ENCODE measurements around the gene LPAR2.

Gene LPAR2

DNA sequence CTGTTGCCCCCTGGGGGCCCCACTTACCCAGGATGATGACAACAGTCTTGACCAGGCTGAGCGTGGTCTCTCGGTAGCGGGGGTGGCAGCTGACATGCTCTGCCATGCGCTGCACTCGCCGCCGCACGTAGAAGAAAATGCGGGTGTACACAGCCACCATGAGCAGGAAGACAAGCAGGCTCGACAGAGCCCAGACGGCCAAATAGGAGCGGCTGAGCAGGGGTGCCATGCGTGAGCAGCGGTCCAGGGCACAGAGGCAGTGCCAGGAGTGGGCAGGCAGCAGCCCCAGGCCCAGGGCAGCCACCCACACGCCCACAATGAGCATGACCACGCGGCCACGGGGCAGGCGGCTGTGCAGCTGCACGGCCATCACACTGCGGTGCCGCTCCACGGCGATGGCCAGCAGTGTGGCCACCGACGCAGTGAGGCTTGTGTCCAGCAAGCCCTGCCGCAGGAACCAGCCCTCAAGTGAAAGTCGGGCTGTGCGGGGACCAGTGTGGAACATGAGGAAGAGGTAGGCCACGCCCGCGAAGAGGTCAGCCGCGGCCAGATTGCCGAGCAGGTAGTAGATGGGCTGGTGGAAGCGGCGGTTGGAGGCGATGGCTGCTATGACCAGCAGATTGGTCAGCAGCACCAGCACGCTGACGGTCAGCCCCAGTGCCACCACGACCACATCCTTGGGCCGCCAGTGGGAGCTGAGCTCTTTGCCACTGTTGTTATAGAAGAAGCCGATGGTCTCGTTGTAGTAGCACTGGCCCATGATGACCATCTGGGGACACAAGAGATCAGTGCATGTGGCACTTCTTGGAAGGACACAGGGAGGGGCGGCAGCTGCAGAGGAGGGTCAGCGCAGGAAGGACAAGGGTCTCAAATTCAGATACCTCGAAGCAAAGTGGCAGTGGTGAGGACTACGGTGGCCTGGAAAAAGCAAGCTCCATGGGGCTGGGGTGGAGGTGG, 1.2 kb downstream of the LPAR2 start:
- DNase-seq (ENCODE audit: low spot score), result no peak
- TF ChIP-seq, protein P1, sequence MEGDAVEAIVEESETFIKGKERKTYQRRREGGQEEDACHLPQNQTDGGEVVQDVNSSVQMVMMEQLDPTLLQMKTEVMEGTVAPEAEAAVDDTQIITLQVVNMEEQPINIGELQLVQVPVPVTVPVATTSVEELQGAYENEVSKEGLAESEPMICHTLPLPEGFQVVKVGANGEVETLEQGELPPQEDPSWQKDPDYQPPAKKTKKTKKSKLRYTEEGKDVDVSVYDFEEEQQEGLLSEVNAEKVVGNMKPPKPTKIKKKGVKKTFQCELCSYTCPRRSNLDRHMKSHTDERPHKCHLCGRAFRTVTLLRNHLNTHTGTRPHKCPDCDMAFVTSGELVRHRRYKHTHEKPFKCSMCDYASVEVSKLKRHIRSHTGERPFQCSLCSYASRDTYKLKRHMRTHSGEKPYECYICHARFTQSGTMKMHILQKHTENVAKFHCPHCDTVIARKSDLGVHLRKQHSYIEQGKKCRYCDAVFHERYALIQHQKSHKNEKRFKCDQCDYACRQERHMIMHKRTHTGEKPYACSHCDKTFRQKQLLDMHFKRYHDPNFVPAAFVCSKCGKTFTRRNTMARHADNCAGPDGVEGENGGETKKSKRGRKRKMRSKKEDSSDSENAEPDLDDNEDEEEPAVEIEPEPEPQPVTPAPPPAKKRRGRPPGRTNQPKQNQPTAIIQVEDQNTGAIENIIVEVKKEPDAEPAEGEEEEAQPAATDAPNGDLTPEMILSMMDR (IDR thresholded peaks at IDR 0.05; ENCODE audit: extremely low read depth, missing control alignments), result no peak

DNA sequence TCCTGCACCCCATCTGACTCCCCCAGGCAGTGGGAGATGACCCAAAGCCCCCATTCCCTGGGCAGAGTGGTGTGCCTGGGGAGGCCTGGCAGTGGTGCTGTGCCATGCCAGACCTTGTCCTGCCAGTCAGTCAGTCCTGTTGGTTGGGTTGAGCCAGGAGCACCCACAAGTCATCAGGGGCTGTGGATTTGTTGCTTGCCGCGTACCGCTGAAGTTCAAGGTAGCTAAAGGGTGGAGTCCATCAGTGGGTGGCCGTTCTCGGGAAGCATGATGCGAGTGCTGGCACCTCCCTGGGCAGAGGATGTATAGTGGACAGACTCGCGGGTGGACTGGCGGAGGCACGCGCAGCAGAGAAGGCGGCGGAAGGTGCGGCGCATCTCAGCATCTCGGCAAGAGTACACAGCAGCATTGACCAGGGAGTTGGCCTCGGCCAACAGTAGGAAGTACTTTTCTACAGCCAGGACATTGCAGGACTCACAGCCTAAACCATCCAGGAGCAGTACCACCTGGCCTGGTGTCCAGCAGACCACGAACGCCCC, 3.9 kb downstream of the LPAR2 start:
- no peak for DNase-seq (ENCODE audit: low spot score)
- TF ChIP-seq, protein P1 (IDR thresholded peaks at IDR 0.05; ENCODE audit: extremely low read depth, missing control alignments), result no peak

DNA sequence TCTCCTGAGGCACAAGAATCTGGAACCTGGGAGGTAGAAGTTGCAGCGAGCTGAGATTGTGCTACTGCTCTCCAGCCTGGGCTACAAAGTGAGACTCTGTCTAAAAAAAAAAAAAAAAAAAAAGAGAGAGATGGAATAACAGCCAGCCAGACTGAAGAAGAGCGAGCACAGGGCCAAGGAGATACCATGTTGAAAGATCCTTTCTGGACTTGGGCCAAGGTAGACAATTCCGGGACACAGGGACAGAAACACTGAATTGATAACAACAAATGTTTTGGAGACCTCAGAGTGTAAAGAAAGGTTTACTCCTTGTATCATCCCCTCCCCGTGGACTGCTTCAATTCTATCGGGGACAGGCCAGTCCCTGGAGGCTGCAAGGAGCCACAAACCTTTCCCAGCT, 4.6 kb downstream of the LPAR2 start:
- no peak for DNase-seq (ENCODE audit: low spot score)
- TF ChIP-seq, protein P1 (IDR thresholded peaks at IDR 0.05; ENCODE audit: extremely low read depth, missing control alignments), result no peak

DNA sequence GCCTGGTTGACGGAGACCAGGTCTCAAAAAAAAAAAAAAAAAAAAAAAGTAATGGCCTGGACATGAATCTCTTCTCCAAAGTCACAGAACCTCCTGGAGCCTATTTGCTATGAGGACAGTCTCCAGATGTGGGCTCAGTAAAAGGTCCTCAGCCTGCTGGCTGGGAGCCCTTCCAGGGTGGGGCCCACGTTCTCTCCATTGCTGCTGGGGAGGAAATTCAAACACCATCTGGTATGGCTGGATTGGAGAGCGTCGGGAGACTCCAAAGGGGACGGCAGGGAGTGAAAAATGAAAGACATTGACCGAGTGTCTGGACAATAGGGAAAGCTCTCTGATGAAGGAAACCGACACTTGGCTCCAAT, 8.2 kb downstream of the LPAR2 start:
- TF ChIP-seq, protein P1 (IDR thresholded peaks at IDR 0.05; ENCODE audit: extremely low read depth, missing control alignments), result no peak
- DNase-seq (ENCODE audit: low spot score), result no peak

DNA sequence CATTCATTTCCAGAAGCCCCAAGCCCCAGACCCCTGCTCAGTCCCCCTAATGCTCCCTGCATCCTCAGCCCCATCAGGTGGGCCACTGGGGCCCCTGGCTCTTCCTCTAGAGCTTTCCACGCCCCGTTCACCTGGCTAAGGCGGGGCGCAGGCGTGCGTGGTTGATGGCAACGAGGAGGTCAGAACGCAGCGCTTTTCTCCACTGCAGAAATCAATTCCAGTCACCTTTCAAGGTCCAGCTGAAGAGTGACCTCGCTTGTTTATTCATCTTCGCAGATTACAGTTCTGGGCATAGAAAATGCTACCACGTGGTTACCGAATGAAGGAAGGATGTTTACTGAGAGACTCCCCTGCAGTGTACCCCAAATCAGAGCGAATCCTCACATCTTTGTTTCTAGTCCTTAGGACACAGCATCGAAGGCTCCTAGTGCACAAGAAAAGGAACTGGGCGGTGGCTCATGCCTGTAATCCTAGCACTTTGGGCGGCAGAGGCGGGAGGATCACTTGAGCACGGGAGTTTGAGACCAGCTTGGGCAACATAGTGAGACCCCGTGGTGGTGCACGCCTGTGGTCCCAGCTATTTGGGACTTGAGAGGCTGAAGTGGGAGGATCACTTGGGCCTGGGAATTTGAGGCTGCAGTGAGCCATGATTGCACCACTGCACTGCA, 8.7 kb downstream of the LPAR2 start:
- TF ChIP-seq, protein P1 (IDR thresholded peaks at IDR 0.05; ENCODE audit: extremely low read depth, missing control alignments), result no peak
- no peak for DNase-seq (ENCODE audit: low spot score)

DNA sequence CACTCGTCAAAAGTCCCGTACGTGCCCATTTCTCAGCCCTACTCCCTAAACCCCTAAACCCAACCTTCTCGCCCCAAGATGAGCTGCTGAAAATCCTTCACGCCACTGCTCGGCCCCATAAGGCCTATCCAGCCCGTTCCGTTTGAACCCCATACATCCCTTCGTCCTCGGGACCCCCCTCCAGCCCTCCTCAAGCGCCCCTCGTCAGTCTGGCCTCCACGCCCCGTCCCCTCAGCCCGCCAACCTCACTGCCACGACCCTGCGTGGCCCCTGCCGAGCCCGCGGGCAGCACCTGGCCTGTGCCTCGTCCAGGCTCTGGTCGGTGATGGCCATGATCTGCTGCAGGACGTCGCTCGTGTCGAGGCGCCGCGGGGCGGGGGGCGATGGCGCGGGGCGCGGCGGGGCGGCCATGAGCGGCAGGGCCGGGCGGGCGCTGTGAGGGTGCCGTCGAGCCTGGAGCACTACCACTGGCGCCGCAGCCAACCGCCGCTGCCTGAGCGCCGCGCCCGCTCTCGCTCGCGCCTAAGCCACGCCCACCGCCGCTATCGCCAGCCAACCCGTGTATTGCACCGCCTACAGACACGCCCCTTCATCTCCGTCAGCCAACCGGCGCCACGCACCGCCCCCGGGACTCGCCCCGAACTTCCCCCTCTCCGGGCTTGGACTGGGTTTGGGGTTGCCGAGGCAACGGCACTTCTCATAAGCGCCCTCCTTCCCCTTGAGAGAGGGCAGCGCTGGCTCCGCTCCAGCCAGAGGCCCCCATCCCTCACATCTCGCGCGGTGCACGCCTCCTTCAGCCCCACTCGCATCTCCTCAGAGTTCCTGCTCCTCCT, 9.6 kb downstream of the LPAR2 start, which contains the start of gene PBX4:
Gene PBX4, minus strand, starts transcription at position 469 of the 833 bp plus-strand sequence. Its CDS starts 58 bp downstream, at position 411.
- peak; percentile 99 for DNase-seq (ENCODE audit: low spot score)

More for the DNA sequence above, 9.6 kb downstream of the LPAR2 start, which contains the start of gene PBX4:
- TF ChIP-seq, protein P1 (IDR thresholded peaks at IDR 0.05; ENCODE audit: extremely low read depth, missing control alignments), result no peak
